WTC11 (cell line): Measurements from ENCODE around the gene MEX3D. TPM values are rescaled to one million over a fixed set of nuclear protein-coding genes. Genes with fewer than 3 reads are reported as not detected.

Experiments
- ATAC-seq: fragments of 200-7000 bp; cut with Tn5 transposase; 2 replicates; pipeline ENCODE4 v1.10.0; 2021; ENCODE audit warnings: mild to moderate bottlenecking, moderate library complexity
- CTCF ChIA-PET: fragments of 300-600 bp; sonication (Branson Sonifier 250); formaldehyde crosslinking; loops from one replicate; lab custom pipeline; 2021; ENCODE audit warnings: antibody characterized with exemption; lab: Charles Lee
- POLR2A ChIA-PET: fragments of 350-600 bp; sonication (Branson Sonifier 250); formaldehyde crosslinking; loops from one replicate; lab custom pipeline; 2021; ENCODE audit warnings: antibody characterized with exemption; lab: Charles Lee
- DNase-seq: peaks from one replicate; pipeline ENCODE4 v3.0.0; 2021; ENCODE audit warnings: low spot score
- H3K27ac Mint-ChIP-seq: 2 replicates; pipeline ENCODE4 v1.8.0; 2021; ENCODE audit warnings: mixed read lengths
- H3K27me3 Mint-ChIP-seq: 2 replicates; pipeline ENCODE4 v1.8.0; 2021; ENCODE audit warnings: low read depth, mild to moderate bottlenecking, moderate library complexity, mixed read lengths
- H3K36me3 Mint-ChIP-seq: 2 replicates; pipeline ENCODE4 v1.8.0; 2021; ENCODE audit warnings: mixed read lengths
- H3K4me1 Mint-ChIP-seq: 2 replicates; pipeline ENCODE4 v1.8.0; 2022; ENCODE audit warnings: mixed read lengths
- H3K4me3 Mint-ChIP-seq: 2 replicates; pipeline ENCODE4 v1.8.0; 2021; ENCODE audit warnings: mild to moderate bottlenecking, moderate library complexity, mixed read lengths
- H3K9me3 Mint-ChIP-seq: 2 replicates; pipeline ENCODE4 v1.8.0; 2021; ENCODE audit warnings: mixed read lengths
- ATF1 ChIP-seq: sonication (generic); formaldehyde crosslinking; IDR thresholded peaks from 2 replicates; pipeline ENCODE4 v1.8.1; 2023; ENCODE audit warnings: mild to moderate bottlenecking, moderate library complexity, missing genetic modification reagents
- ESRRA ChIP-seq: sonication (generic); formaldehyde crosslinking; IDR thresholded peaks from 2 replicates; pipeline ENCODE4 v1.8.1; 2022; ENCODE audit warnings: mild to moderate bottlenecking, missing genetic modification reagents, borderline replicate concordance
- FOXJ3 ChIP-seq: sonication (generic); formaldehyde crosslinking; IDR thresholded peaks from 2 replicates; pipeline ENCODE4 v1.9.0; 2021; ENCODE audit warnings: missing genetic modification reagents, mild to moderate bottlenecking, borderline replicate concordance
- FOXP1 ChIP-seq: sonication (generic); formaldehyde crosslinking; IDR thresholded peaks from 2 replicates; pipeline ENCODE4 v1.8.0; 2022; ENCODE audit warnings: missing genetic modification reagents, mild to moderate bottlenecking, moderate library complexity, borderline replicate concordance
- KAT7 ChIP-seq: sonication (generic); formaldehyde crosslinking; IDR thresholded peaks from 2 replicates; pipeline ENCODE4 v1.8.1; 2023; ENCODE audit warnings: missing genetic modification reagents, mild to moderate bottlenecking, borderline replicate concordance
- NR2C2 ChIP-seq: sonication (generic); formaldehyde crosslinking; IDR thresholded peaks from 2 replicates; pipeline ENCODE4 v1.8.0; 2022; ENCODE audit warnings: mild to moderate bottlenecking, missing genetic modification reagents
- RORB ChIP-seq: fragments of 250-450 bp; sonication (Bioruptor Pico); IDR thresholded peaks from 2 replicates; pipeline ENCODE4 v1.9.0; 2021; ENCODE audit warnings: mild to moderate bottlenecking
- TEAD1 ChIP-seq: sonication (generic); formaldehyde crosslinking; IDR thresholded peaks from 2 replicates; pipeline ENCODE4 v1.8.0; 2022; ENCODE audit warnings: mild to moderate bottlenecking, missing genetic modification reagents
- ZNF121 ChIP-seq: sonication (generic); formaldehyde crosslinking; IDR thresholded peaks from 2 replicates; pipeline ENCODE4 v1.8.0; 2023; ENCODE audit warnings: missing genetic modification reagents
- ZNF317 ChIP-seq: sonication (generic); formaldehyde crosslinking; IDR thresholded peaks from 2 replicates; pipeline ENCODE4 v1.8.1; 2023; ENCODE audit warnings: low read depth, mild to moderate bottlenecking, moderate library complexity, missing genetic modification reagents, borderline replicate concordance
- ZNF423 ChIP-seq: fragments of 250-450 bp; sonication (Bioruptor Pico); IDR thresholded peaks from 2 replicates; pipeline ENCODE4 v2.1.2; 2022; ENCODE audit warnings: mild to moderate bottlenecking, moderate library complexity
- ZNF671 ChIP-seq: fragments of 250-450 bp; sonication (Bioruptor Pico); IDR thresholded peaks from 2 replicates; pipeline ENCODE4 v1.8.0; 2021; ENCODE audit warnings: mild to moderate bottlenecking
- total RNA-seq: library from RNA; stranded (reverse); gene quantifications from 3 replicates; pipeline ENCODE4 v1.2.3, GENCODE V29; 2021
- TF ChIP-seq, protein P1 (sequence below): sonication (generic); formaldehyde crosslinking; IDR thresholded peaks from 2 replicates; pipeline ENCODE4 v1.8.0; 2022; ENCODE audit warnings: mild to moderate bottlenecking, missing genetic modification reagents
- TF ChIP-seq, protein P2 (sequence below): fragments of 250-450 bp; sonication (Bioruptor Pico); IDR thresholded peaks from 2 replicates; pipeline ENCODE4 v1.9.0; 2021; ENCODE audit warnings: mild to moderate bottlenecking, borderline replicate concordance
- TF ChIP-seq, protein P3 (sequence below): fragments of 250-450 bp; sonication (Bioruptor Pico); IDR thresholded peaks from 2 replicates; pipeline ENCODE4 v1.8.0; 2021; ENCODE audit warnings: mild to moderate bottlenecking
- TF ChIP-seq, protein P4 (sequence below): sonication (generic); formaldehyde crosslinking; IDR thresholded peaks from 2 replicates; pipeline ENCODE4 v1.8.1; 2023; ENCODE audit warnings: mild to moderate bottlenecking, missing genetic modification reagents
- TF ChIP-seq, protein P5 (sequence below): fragments of 250-450 bp; sonication (Bioruptor Pico); IDR thresholded peaks from 2 replicates; pipeline ENCODE4 v1.9.0; 2021; ENCODE audit warnings: mild to moderate bottlenecking
- TF ChIP-seq, protein P6 (sequence below): sonication (generic); formaldehyde crosslinking; IDR thresholded peaks from 2 replicates; pipeline ENCODE4 v1.8.1; 2023; ENCODE audit warnings: mild to moderate bottlenecking, missing genetic modification reagents, borderline replicate concordance
- TF ChIP-seq, protein P7 (sequence below): fragments of 250-450 bp; sonication (Bioruptor Pico); IDR thresholded peaks from 2 replicates; pipeline ENCODE4 v1.9.0; 2021; ENCODE audit warnings: moderate library complexity, mild to moderate bottlenecking, inconsistent platforms, borderline replicate concordance
- TF ChIP-seq, protein P8 (sequence below): sonication (generic); formaldehyde crosslinking; IDR thresholded peaks from 2 replicates; pipeline ENCODE4 v1.8.1; 2022; ENCODE audit warnings: mild to moderate bottlenecking, moderate library complexity, missing genetic modification reagents

MEX3D gene
- total RNA-seq, 1 experiment from 2014 or later: 69.5 TPM

DNA sequence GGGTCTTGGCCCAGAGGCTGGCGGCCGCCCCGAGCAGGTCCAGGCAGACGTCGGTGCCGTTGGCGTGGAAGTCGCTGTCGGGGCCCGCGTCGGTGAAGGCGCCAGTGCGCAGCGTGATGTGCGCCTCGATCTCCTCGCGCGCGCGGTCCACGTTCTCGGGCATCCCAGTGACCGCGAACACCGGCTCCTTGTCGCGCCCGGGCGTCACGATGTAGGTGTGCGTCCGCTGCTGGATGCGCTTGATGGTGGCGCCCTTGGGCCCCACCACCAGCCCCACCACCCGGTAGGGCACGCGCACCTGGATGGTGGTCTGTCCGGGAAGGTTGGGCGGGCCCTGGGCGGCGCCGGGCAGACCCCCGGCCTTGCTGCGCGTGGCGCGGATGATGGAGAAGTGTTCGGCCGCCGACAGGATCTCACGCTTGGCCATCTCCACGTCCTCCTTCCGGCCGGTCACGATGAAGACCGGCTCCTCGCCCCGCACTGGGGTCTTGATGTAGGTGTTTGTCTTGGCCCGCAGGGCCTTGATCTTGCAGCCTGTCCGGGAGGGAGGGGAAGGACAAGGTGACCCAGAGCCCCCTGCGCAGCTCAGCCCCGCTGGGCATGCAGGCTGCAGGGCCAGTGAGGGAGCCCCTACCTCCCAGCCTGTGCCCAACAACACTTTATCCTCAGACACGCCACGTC, 11.6 kb downstream of the MEX3D start (continued):
- TF ChIP-seq, protein P1, sequence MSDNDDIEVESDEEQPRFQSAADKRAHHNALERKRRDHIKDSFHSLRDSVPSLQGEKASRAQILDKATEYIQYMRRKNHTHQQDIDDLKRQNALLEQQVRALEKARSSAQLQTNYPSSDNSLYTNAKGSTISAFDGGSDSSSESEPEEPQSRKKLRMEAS (CRISPR knock-in tag): no peak
- TF ChIP-seq, protein P2, sequence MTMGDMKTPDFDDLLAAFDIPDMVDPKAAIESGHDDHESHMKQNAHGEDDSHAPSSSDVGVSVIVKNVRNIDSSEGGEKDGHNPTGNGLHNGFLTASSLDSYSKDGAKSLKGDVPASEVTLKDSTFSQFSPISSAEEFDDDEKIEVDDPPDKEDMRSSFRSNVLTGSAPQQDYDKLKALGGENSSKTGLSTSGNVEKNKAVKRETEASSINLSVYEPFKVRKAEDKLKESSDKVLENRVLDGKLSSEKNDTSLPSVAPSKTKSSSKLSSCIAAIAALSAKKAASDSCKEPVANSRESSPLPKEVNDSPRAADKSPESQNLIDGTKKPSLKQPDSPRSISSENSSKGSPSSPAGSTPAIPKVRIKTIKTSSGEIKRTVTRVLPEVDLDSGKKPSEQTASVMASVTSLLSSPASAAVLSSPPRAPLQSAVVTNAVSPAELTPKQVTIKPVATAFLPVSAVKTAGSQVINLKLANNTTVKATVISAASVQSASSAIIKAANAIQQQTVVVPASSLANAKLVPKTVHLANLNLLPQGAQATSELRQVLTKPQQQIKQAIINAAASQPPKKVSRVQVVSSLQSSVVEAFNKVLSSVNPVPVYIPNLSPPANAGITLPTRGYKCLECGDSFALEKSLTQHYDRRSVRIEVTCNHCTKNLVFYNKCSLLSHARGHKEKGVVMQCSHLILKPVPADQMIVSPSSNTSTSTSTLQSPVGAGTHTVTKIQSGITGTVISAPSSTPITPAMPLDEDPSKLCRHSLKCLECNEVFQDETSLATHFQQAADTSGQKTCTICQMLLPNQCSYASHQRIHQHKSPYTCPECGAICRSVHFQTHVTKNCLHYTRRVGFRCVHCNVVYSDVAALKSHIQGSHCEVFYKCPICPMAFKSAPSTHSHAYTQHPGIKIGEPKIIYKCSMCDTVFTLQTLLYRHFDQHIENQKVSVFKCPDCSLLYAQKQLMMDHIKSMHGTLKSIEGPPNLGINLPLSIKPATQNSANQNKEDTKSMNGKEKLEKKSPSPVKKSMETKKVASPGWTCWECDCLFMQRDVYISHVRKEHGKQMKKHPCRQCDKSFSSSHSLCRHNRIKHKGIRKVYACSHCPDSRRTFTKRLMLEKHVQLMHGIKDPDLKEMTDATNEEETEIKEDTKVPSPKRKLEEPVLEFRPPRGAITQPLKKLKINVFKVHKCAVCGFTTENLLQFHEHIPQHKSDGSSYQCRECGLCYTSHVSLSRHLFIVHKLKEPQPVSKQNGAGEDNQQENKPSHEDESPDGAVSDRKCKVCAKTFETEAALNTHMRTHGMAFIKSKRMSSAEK (CRISPR knock-in tag): no peak
- TF ChIP-seq ZNF121 (CRISPR knock-in tag): no peak
- TF ChIP-seq, protein P3, sequence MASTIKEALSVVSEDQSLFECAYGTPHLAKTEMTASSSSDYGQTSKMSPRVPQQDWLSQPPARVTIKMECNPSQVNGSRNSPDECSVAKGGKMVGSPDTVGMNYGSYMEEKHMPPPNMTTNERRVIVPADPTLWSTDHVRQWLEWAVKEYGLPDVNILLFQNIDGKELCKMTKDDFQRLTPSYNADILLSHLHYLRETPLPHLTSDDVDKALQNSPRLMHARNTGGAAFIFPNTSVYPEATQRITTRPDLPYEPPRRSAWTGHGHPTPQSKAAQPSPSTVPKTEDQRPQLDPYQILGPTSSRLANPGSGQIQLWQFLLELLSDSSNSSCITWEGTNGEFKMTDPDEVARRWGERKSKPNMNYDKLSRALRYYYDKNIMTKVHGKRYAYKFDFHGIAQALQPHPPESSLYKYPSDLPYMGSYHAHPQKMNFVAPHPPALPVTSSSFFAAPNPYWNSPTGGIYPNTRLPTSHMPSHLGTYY (CRISPR knock-in tag): no peak
- TF ChIP-seq ZNF423: no peak
- TF ChIP-seq KAT7 (CRISPR knock-in tag): no peak
- TF ChIP-seq, protein P4, sequence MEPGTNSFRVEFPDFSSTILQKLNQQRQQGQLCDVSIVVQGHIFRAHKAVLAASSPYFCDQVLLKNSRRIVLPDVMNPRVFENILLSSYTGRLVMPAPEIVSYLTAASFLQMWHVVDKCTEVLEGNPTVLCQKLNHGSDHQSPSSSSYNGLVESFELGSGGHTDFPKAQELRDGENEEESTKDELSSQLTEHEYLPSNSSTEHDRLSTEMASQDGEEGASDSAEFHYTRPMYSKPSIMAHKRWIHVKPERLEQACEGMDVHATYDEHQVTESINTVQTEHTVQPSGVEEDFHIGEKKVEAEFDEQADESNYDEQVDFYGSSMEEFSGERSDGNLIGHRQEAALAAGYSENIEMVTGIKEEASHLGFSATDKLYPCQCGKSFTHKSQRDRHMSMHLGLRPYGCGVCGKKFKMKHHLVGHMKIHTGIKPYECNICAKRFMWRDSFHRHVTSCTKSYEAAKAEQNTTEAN (CRISPR knock-in tag): no peak
- TF ChIP-seq, all 79 proteins: peak for 0

DNA sequence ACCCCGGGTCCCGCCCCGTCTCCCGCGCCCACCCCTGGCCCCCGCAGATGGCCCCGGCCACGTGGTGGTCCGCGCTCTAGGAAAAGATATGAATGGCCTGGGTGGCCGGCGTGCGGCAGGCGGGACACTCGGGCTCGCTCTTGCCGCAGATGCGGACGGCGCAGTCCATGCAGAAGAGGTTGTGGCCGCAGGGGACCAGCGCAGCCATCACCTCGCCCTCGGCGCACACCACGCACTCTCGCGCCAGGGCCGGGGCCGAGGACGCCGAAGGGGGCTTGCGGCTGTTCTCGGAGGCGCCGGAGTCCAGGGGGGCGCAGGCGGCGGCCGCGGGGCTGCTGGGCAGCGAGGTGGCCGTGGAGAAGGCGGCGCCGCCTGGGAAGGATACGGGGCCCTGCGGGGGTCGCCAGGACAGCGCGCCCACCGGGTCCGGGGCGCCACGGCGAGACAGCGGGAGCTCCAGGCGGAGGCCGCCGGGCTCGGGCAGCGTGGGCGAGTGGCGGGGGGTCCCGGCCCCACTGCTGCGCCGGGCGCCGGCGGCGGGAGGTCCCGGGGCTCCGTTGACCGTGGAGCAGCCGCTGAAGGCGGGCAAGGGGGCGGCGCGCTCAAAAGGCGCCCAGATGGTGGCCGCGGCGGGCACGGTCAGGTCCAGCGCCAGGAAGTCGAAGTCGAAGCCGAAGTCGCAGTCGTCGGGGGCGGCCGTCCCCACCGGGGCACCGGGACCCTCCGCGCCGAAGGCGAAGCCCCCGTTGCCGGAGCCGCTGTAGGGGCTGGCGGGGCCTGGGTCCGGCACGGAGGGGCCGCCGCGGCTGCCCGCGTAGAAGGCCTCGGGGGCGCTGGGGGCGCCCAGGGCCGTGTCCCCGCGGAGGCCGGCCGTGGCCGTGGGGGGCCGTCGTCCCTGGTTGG, 12.4 kb downstream of the MEX3D start:
- no peak for DNase-seq
- ATAC-seq: no peak
- CTCF ChIA-PET: no interaction called here
- H3K9me3 Mint-ChIP-seq: no peaks in the 10 kb centered on the region
- H3K27ac Mint-ChIP-seq: no peak overlapping the region
- H3K27me3 Mint-ChIP-seq: no peaks in the 10 kb centered on the region
- no peak overlapping the region for H3K4me3 Mint-ChIP-seq
- H3K36me3 Mint-ChIP-seq: no peaks in the 10 kb centered on the region
- POLR2A ChIA-PET: no interaction called here
- H3K4me1 Mint-ChIP-seq: no peaks in the 10 kb centered on the region
- TF ChIP-seq, protein P5, sequence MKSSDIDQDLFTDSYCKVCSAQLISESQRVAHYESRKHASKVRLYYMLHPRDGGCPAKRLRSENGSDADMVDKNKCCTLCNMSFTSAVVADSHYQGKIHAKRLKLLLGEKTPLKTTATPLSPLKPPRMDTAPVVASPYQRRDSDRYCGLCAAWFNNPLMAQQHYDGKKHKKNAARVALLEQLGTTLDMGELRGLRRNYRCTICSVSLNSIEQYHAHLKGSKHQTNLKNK (CRISPR knock-in tag): no peak
- TF ChIP-seq KAT7 (CRISPR knock-in tag): no peak
- TF ChIP-seq ATF1 (CRISPR knock-in tag): no peak
- TF ChIP-seq, protein P6, sequence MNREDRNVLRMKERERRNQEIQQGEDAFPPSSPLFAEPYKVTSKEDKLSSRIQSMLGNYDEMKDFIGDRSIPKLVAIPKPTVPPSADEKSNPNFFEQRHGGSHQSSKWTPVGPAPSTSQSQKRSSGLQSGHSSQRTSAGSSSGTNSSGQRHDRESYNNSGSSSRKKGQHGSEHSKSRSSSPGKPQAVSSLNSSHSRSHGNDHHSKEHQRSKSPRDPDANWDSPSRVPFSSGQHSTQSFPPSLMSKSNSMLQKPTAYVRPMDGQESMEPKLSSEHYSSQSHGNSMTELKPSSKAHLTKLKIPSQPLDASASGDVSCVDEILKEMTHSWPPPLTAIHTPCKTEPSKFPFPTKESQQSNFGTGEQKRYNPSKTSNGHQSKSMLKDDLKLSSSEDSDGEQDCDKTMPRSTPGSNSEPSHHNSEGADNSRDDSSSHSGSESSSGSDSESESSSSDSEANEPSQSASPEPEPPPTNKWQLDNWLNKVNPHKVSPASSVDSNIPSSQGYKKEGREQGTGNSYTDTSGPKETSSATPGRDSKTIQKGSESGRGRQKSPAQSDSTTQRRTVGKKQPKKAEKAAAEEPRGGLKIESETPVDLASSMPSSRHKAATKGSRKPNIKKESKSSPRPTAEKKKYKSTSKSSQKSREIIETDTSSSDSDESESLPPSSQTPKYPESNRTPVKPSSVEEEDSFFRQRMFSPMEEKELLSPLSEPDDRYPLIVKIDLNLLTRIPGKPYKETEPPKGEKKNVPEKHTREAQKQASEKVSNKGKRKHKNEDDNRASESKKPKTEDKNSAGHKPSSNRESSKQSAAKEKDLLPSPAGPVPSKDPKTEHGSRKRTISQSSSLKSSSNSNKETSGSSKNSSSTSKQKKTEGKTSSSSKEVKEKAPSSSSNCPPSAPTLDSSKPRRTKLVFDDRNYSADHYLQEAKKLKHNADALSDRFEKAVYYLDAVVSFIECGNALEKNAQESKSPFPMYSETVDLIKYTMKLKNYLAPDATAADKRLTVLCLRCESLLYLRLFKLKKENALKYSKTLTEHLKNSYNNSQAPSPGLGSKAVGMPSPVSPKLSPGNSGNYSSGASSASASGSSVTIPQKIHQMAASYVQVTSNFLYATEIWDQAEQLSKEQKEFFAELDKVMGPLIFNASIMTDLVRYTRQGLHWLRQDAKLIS (CRISPR knock-in tag): no peak
- TF ChIP-seq, protein P7, sequence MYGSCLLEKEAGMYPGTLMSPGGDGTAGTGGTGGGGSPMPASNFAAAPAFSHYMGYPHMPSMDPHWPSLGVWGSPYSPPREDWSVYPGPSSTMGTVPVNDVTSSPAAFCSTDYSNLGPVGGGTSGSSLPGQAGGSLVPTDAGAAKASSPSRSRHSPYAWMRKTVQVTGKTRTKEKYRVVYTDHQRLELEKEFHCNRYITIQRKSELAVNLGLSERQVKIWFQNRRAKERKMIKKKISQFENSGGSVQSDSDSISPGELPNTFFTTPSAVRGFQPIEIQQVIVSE (CRISPR knock-in tag): no peak
- no peak for TF ChIP-seq RORB (CRISPR knock-in tag)
- TF ChIP-seq ZNF671: no peak
- TF ChIP-seq FOXP1 (CRISPR knock-in tag): no peak
- no peak for TF ChIP-seq ESRRA (CRISPR knock-in tag)
- TF ChIP-seq FOXJ3 (CRISPR knock-in tag): no peak
- no peak for TF ChIP-seq TEAD1 (CRISPR knock-in tag)
- no peak for TF ChIP-seq NR2C2 (CRISPR knock-in tag)
- TF ChIP-seq, protein P8, sequence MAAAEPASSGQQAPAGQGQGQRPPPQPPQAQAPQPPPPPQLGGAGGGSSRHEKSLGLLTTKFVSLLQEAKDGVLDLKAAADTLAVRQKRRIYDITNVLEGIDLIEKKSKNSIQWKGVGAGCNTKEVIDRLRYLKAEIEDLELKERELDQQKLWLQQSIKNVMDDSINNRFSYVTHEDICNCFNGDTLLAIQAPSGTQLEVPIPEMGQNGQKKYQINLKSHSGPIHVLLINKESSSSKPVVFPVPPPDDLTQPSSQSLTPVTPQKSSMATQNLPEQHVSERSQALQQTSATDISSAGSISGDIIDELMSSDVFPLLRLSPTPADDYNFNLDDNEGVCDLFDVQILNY (CRISPR knock-in tag): no peak
- TF ChIP-seq, protein P1 (CRISPR knock-in tag): no peak
- TF ChIP-seq ZNF317: no peak
